Left renal pelvis (tissue), 4 donors: ENCODE data around the gene NUMA1. TPM values are rescaled to one million over a fixed set of nuclear protein-coding genes. Genes with fewer than 3 reads are reported as not detected.

Experiments used
- DNase-seq, 4 donors: peaks; one replicate each; pipeline ENCODE4 v3.0.0-alpha.2; 2013; ENCODE audit warnings: low read depth in 4 of 4, low spot score in 3 of 4
- polyA plus RNA-seq, 4 donors: library from polyadenylated mRNA; unstranded; fragments of 120-200 nt; gene quantifications; one replicate each; pipeline ENCODE4 v1.2.1, GENCODE V29; 2013; ENCODE audit not compliant: insufficient read length in 4 of 4

NUMA1 gene
- polyA plus RNA-seq, 4 donors: 232 to 325 (median 266) TPM

- no peak for DNase-seq
Measured at GRCh38 chr11:72030472-72031045, 49.8 kb downstream of the NUMA1 start.

DNA sequence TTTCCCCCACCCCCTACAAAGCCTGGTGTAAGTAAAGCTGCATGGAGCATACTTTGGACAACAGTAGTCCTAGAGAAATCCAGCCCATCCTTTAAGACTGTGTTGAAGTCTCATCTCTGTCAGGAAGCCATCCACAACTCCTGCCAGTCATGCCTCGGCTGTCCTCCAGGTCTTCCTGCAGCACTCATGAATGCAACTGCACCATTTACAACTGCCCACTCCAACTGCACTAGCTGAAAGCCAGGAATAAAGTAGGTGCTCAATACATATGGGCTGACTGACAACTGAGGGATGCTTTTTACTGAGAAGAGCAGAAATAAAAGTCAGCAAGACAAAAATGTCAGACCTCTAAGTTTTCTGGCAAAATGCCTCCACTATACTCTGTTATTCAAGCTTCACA is 54.3 kb downstream of the NUMA1 start:
- DNase-seq: no peak

DNA sequence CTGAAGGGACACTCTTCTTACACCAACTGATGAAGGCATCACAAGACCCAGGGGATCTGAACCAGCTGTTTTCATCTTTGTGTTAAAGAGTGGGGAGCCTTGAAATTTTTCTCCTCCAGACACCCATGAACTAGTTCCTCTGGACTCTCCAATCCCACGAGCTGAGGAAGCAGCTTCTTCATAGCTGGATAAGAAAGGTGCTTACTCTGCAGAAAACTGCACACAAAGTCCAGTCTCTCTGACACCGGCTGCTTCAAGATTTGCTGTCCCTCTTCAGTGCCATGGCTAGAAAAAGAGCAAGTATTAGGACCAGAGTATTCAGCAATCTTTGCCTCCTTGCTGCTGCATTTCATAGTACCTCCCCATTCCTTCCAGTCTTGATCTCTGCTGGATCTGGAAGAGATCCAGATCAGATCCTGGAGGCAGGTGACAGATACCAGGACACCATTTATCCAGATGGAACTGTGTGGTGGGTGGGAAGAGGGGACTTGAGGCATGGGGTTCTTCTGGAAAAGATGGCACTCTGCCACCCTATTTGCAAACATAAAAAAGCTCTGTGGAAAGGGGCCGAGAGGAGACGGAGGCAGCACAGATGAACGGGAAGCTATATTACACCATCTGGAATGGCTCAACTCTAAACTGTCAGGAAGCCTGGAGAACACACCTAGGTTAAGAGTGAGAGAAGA is 56.1 kb downstream of the NUMA1 start:
- no peak for DNase-seq

- DNase-seq: no peak
Measured at GRCh38 chr11:72023335-72023734, 57.0 kb downstream of the NUMA1 start.

- no peak for DNase-seq
Measured at GRCh38 chr11:72018171-72018570, 62.2 kb downstream of the NUMA1 start.

GRCh38 chr11:72015511-72016061 is 64.8 kb downstream of the NUMA1 start:
- DNase-seq: no peak

GRCh38 chr11:72014761-72015320 is 65.5 kb downstream of the NUMA1 start:
- no peak for DNase-seq

- DNase-seq: no peak
Measured at GRCh38 chr11:72013765-72014711, 66.3 kb downstream of the NUMA1 start.

GRCh38 chr11:72012897-72013721 is 67.2 kb downstream of the NUMA1 start:
- no peak for DNase-seq

DNA sequence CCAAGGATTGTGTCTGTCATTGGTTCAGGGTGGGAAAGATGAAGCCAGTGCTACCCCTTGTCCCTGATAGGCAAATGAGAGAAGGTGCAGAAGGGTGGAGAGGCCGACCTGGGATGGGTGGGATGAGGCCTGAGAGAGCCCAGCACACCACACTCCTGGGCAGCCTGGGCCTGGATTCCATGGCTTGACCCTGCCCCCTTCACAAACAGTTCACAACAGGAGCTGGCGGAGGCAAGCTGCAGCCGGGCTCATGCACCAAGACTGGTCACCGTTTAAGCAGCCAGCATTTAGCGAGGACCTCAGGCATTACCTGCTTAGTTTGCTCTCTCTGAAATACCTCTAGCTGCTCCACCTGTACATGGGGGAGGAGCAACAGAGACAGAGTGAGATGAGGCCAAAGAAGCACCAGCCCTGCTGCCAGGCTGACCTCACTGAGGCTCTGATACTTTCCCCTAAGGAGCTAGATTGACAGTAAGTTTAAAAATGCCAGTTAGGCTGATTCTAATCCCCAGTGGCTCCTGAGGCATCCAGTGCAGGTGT is 68.2 kb downstream of the NUMA1 start:
- DNase-seq: no peak

DNA sequence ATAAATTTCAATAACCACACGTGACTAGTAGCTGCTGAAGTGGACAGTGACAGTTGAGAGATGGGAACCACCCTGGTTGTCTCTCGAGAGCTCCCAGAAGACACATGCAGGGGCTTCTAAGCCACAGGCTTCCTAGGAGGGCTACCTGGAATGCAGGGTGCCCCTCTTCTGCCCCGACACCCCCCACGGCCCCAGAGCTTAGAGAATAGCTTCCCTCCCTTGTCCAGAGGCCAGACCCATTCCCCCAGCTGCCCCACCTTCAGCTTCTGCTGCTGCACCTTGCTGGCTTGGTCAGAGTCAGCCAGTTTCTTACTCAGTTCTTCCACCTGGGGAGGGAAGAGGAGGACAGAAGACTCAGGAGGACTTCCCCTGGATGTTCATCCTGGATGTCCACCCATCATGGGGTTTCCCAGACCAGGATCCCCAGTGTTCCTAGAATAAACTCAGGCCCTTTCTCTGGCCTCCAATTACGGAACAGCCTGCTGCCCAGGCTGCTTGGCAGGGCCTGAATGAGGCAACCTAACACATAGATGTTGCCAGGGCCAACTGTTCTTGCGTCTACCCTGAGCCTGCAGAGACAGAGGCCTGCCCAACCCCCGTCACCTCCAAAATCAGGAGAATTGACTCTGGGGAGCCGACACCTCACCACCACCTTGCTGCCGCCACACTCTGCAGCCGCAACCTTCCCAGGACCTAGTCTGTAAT is 69.7 kb downstream of the NUMA1 start:
- DNase-seq: no peak

- no peak for DNase-seq
Measured at GRCh38 chr11:72009156-72009555, 71.2 kb downstream of the NUMA1 start.

GRCh38 chr11:72008728-72009127 is 71.6 kb downstream of the NUMA1 start:
- no peak for DNase-seq

- no peak for DNase-seq
Measured at GRCh38 chr11:72007587-72007986, 72.8 kb downstream of the NUMA1 start.

- DNase-seq: no peak
Measured at GRCh38 chr11:72007089-72007476, 73.3 kb downstream of the NUMA1 start.

DNA sequence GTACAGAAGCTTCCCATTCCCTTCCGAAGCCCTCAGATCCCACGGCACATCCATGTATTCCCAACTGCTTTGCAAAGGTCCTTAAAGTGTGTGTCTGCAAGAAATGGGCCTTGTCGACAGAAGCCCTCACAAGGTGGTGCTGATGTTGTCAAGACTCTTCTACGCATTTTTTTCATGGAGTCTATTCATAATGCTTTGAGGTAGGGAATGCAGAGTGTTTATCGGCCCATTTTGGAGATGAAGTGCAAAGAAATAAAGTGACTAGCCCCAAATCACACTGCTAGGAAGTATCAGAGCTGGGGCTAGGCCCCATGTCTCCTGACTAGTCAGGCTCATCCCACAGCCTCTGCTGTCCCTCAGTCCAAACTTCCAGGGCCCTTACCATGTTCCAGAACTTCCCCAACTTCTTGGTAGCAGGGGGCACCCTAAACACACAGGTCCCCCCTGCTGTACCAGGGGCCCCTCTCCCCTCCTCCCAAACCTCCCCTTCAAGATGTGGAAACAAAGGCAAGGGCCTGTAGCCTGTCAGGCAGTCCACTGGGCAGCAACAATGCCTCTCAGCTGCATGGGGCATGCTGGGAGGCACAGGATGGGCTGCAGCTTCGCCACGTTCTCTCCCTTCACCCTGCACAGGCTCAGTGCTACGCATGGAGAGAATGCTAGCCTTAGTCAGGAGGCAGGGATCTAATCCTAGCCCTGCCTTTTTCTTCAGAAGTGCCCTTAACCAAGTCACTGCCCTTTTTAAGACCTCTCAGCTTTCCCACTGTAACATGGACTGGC is 73.8 kb downstream of the NUMA1 start:
- DNase-seq: no peak

- no peak for DNase-seq
Measured at GRCh38 chr11:72005347-72006260, 74.7 kb downstream of the NUMA1 start.
